ENCODE measurements around the gene TP53I11. TPM values are rescaled to one million over a fixed set of nuclear protein-coding genes. Genes with fewer than 3 reads are reported as not detected.
A peak's percentile ranks its signal among the peaks of the same experiment; 100 is the strongest.

Gene TP53I11
- total RNA-seq, 1 experiment from 2014 or later: 94.2 TPM

GRCh38 chr11:44930588-44931302 lies 19.9 kb downstream of the TP53I11 start:
- H3K79me2 ChIP-seq (ENCODE audit: insufficient read depth, low read length): no peaks in the 10 kb centered on the region
- no peaks in the 10 kb centered on the region for H3K23me2 ChIP-seq (ENCODE audit: insufficient read length, low read depth, low read length, poor library complexity, severe bottlenecking)
- no peak overlapping the region for H3T11ph ChIP-seq (ENCODE audit: low read length)
- no peak overlapping the region for H4K5ac ChIP-seq (ENCODE audit: insufficient read length, low read depth, low read length)
- peaks cover 3 to 23% (median 18%) of the 10 kb centered on the region in 3 experiments; a peak in 6 of 7 replicates for H3K36me3 Mint-ChIP-seq (ENCODE audit: insufficient read depth in 1 of 3, low read depth in 3 of 3)
- no peak overlapping the region for H3K14ac ChIP-seq (ENCODE audit: insufficient read depth, low read length)
- no peak overlapping the region for H3K9ac ChIP-seq (ENCODE audit: extremely low read depth, insufficient read length, low read length)
- WGBS (ENCODE audit: extremely low coverage, insufficient read length, low lambda C conversion rate): no CpG with 5 or more reads among the region's 13 CpGs
- no peak overlapping the region for H3K4me2 ChIP-seq (ENCODE audit: insufficient read depth, insufficient read length, low read length)
- TF ChIP-seq, protein P1, sequence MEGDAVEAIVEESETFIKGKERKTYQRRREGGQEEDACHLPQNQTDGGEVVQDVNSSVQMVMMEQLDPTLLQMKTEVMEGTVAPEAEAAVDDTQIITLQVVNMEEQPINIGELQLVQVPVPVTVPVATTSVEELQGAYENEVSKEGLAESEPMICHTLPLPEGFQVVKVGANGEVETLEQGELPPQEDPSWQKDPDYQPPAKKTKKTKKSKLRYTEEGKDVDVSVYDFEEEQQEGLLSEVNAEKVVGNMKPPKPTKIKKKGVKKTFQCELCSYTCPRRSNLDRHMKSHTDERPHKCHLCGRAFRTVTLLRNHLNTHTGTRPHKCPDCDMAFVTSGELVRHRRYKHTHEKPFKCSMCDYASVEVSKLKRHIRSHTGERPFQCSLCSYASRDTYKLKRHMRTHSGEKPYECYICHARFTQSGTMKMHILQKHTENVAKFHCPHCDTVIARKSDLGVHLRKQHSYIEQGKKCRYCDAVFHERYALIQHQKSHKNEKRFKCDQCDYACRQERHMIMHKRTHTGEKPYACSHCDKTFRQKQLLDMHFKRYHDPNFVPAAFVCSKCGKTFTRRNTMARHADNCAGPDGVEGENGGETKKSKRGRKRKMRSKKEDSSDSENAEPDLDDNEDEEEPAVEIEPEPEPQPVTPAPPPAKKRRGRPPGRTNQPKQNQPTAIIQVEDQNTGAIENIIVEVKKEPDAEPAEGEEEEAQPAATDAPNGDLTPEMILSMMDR (conservative IDR thresholded peaks at IDR 0.05): no peak
- H2AK5ac ChIP-seq (ENCODE audit: insufficient read length, low read length): no peak overlapping the region
- H4K20me1 ChIP-seq (ENCODE audit: control insufficient read depth, insufficient read depth, insufficient read length): peaks cover 3% of the 10 kb centered on the region
- peaks cover 48 to 63% of the 10 kb centered on the region in 2 experiments for H3K4me1 Mint-ChIP-seq
- no peak overlapping the region for H3K18ac ChIP-seq (ENCODE audit: insufficient read length, low read depth, low read length)
- H3K27ac ChIP-seq (ENCODE audit: insufficient read length, low read depth, low read length): no peak overlapping the region
- no peaks in the 10 kb centered on the region for H3K9me3 Mint-ChIP-seq
- no peaks in the 10 kb centered on the region for H3K79me1 ChIP-seq (ENCODE audit: insufficient read depth, low read depth, low read length, poor library complexity, severe bottlenecking)
- no peak overlapping the region for H3K56ac ChIP-seq (ENCODE audit: insufficient read length, low read depth, low read length)
- H3K27me3 Mint-ChIP-seq (ENCODE audit: low read depth): peaks cover 8% of the 10 kb centered on the region
- no peaks in the 10 kb centered on the region for H3K27me3 ChIP-seq (ENCODE audit: insufficient read depth, low read length)
- H2BK12ac ChIP-seq (ENCODE audit: insufficient read length, low read depth, low read length): no peak overlapping the region
- no peak overlapping the region for H3K23ac ChIP-seq (ENCODE audit: insufficient read length, low read depth, low read length)
- H2AFZ ChIP-seq (ENCODE audit: low read length): no peak overlapping the region
- H2BK15ac ChIP-seq (ENCODE audit: low read depth, low read length): no peak overlapping the region
- no peak overlapping the region for H3K4ac ChIP-seq (ENCODE audit: low read depth, low read length)
- no peak overlapping the region for H2BK120ac ChIP-seq (ENCODE audit: low read depth, low read length, poor library complexity, severe bottlenecking)
- H3K9me3 ChIP-seq (ENCODE audit: control insufficient read depth, low read depth, low read length): no peaks in the 10 kb centered on the region
- no peak overlapping the region for H3K4me3 Mint-ChIP-seq
- H3K4me1 ChIP-seq (ENCODE audit: insufficient read depth, low read length): peaks cover 2% of the 10 kb centered on the region; the same call in 1 of the 2 replicates
- no peak overlapping the region for H4K91ac ChIP-seq (ENCODE audit: insufficient read length, low read depth, low read length)
- H3K27ac Mint-ChIP-seq: peak overlapping the region; percentile 8 to 74 (median 36); a peak in 4 of 7 replicates
- no peak overlapping the region for H2BK5ac ChIP-seq (ENCODE audit: insufficient read length, low read length)
- no peak overlapping the region for H2BK20ac ChIP-seq (ENCODE audit: low read depth, low read length, poor library complexity, severe bottlenecking)
- no peak overlapping the region for H4K8ac ChIP-seq (replicated peaks; ENCODE audit: insufficient read length, low read depth, low read length)
- DNase-seq: no peak
